Activated CD8-positive, alpha-beta memory T cell treated with anti-CD3 and anti-CD28 coated beads, Interleukin-2, amount 50 U/mL, for 1 hour (primary cell): ENCODE results near the gene AOC1.

Experiments used
- DNase-seq: peaks from one replicate; pipeline ENCODE4 v3.0.0-alpha.2; 2020; ENCODE audit errors: extremely low read depth

Gene AOC1

GRCh38 chr7:150857276-150858055, 5.1 kb downstream of the AOC1 start:
- DNase-seq, result no peak

- DNase-seq, result no peak
These were observed 6.2 kb downstream of the AOC1 start for GRCh38 chr7:150858236-150859197.

- no peak for DNase-seq
These were observed 8.1 kb downstream of the AOC1 start for GRCh38 chr7:150860291-150860977.

GRCh38 chr7:150860978-150861295, 8.6 kb downstream of the AOC1 start:
- no peak for DNase-seq

- DNase-seq, result no peak
These were observed 10.0 kb downstream of the AOC1 start for GRCh38 chr7:150862356-150862755.

GRCh38 chr7:150863946-150864345, 11.6 kb downstream of the AOC1 start:
- DNase-seq, result no peak

GRCh38 chr7:150866932-150867564, 14.7 kb downstream of the AOC1 start:
- DNase-seq, result no peak

- no peak for DNase-seq
These were observed 15.3 kb downstream of the AOC1 start for GRCh38 chr7:150867605-150868004.

- DNase-seq, result no peak
These were observed 17.1 kb downstream of the AOC1 start for GRCh38 chr7:150869467-150869866.

- DNase-seq, result no peak
These were observed 19.3 kb downstream of the AOC1 start for GRCh38 chr7:150871601-150872000.

- no peak for DNase-seq
These were observed 22.3 kb downstream of the AOC1 start for GRCh38 chr7:150874401-150875198.

GRCh38 chr7:150875791-150876190, 23.5 kb downstream of the AOC1 start:
- DNase-seq, result no peak

GRCh38 chr7:150876817-150877526, 24.7 kb downstream of the AOC1 start:
- no peak for DNase-seq

- DNase-seq, result no peak
These were observed 25.2 kb downstream of the AOC1 start for GRCh38 chr7:150877536-150877935.

- DNase-seq, result no peak
These were observed 27.0 kb downstream of the AOC1 start for GRCh38 chr7:150879345-150879744.

- DNase-seq, result no peak
These were observed 28.9 kb downstream of the AOC1 start for GRCh38 chr7:150881189-150881588.

- DNase-seq, result no peak
These were observed 38.7 kb downstream of the AOC1 start for GRCh38 chr7:150890853-150891584.

- no peak for DNase-seq
These were observed 39.4 kb downstream of the AOC1 start for GRCh38 chr7:150891740-150892139.

- DNase-seq, result no peak
These were observed 43.5 kb downstream of the AOC1 start for GRCh38 chr7:150895809-150896208.
